ENCODE results near the gene ISM1.

Gene ISM1

DNA sequence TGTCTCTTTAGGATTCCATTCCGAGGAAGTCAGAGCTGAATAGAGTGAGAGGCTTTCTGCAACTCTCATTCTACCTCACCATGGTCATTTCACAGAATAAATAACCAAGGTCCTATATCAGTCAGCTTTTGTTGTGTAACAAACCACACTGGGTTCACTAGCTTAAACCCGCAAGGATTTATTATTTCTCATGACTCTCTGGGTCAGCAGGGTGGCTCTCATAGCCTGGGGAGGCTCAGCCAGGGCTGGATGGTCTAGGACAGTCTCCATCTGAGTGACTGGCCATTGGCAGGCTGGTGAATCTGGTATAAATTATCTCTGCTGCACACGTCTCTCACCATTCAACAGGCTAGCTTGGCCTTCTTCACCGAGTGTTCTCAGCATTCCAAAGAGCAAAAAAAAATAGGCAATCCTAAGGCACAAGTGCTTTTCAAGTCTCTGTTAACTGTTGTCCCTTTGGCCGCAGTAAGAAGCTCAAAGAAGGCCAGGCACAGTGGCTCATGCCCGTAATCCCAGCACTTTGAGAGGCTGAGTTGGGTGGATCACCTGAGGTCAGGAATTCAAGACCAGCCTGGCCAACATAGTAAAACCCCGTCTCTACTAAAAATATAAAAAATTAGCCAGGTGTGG lies 39.7 kb downstream of the ISM1 start:
- no peak for DNase-seq
- Histone ChIP-seq H3K4me3 (ENCODE audit: low read depth, low read length) (no peak overlapping the region), H3K36me3 (replicated peaks) (no peaks in the 10 kb centered on the region), H3K27me3 (replicated peaks) (no peaks in the 10 kb centered on the region), H3K27ac (no peak overlapping the region)
- TF ChIP-seq, protein P1, sequence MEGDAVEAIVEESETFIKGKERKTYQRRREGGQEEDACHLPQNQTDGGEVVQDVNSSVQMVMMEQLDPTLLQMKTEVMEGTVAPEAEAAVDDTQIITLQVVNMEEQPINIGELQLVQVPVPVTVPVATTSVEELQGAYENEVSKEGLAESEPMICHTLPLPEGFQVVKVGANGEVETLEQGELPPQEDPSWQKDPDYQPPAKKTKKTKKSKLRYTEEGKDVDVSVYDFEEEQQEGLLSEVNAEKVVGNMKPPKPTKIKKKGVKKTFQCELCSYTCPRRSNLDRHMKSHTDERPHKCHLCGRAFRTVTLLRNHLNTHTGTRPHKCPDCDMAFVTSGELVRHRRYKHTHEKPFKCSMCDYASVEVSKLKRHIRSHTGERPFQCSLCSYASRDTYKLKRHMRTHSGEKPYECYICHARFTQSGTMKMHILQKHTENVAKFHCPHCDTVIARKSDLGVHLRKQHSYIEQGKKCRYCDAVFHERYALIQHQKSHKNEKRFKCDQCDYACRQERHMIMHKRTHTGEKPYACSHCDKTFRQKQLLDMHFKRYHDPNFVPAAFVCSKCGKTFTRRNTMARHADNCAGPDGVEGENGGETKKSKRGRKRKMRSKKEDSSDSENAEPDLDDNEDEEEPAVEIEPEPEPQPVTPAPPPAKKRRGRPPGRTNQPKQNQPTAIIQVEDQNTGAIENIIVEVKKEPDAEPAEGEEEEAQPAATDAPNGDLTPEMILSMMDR (IDR thresholded peaks at IDR 0.05; ENCODE audit: low read depth, low read length, missing control alignments): no peak
- in situ Hi-C loops (cut with HindIII; ENCODE audit: low pct_ligation_motif_present, low sequenced_read_pairs): no loop called here

DNA sequence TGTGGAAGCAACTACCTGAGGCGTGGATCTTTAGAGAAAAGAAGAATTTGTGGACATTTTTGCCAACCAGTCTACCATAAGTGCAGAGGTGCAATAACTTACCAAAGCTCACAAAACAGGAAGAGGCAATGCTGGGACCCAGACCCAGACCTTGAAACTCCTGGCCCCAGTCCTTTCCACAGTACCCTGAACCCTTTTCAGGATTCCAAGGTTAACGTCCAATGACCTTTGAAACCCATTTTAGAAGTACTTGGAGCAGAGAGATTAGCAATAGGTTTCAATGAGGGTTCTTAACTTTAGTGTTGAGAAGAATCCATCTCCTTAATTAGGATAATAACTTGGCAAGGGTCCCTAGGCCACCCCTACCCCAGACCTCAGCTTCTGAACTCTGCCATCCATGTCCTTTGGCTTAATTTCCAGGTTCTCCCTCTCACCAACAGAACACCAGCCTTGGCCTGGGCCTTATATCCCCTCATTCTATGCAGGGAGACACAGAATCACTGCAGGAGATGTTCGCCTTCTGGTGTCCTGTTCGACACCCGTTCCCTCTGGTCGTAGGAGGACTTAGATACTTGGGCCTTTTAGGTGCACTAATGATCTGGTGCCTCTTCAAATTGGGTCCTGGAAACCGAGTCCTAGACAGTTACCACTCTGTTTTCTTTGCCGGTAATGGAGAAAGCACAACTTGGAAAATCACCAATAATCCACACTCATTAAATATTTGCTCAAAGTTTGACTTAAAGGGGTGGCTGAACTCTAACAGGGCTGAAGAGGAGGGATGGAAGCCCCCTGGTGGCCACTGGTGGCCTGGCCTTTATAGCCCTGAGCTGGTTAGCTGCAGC lies 40.6 kb downstream of the ISM1 start:
- Histone ChIP-seq H3K27ac (no peak overlapping the region), H3K36me3 (replicated peaks) (no peaks in the 10 kb centered on the region), H3K4me3 (ENCODE audit: low read depth, low read length) (no peak overlapping the region), H3K27me3 (replicated peaks) (no peaks in the 10 kb centered on the region)
- DNase-seq: peak; percentile 60
- TF ChIP-seq, protein P1 (IDR thresholded peaks at IDR 0.05; ENCODE audit: low read depth, low read length, missing control alignments): peak; percentile 95
- in situ Hi-C loops (cut with HindIII; ENCODE audit: low pct_ligation_motif_present, low sequenced_read_pairs): no loop called here

DNA sequence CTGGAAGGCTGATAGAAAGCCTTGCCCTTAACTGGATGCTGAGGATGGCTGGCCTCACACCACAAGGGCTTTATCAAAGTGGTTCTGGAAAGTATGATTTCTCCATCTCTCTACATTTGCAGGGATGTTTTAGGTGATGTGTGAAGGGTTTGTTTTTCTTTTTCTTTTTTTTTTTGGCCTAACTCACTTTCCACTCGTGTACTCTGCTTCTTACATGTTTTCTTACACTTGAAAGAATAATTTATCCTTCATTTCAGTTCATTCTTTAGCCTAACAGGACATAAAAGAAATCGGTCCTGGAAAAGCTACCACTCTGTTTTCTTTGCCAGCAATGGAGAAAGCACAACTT lies 41.2 kb downstream of the ISM1 start:
- in situ Hi-C loops (cut with HindIII; ENCODE audit: low pct_ligation_motif_present, low sequenced_read_pairs): no loop called here
- DNase-seq: no peak
- no peak overlapping the region for H3K27ac ChIP-seq

GRCh38 chr20:13262671-13263360 lies 41.7 kb downstream of the ISM1 start:
- Histone ChIP-seq H3K4me3 (ENCODE audit: low read depth, low read length) (no peak overlapping the region), H3K27me3 (replicated peaks) (no peaks in the 10 kb centered on the region), H3K27ac (no peak overlapping the region), H3K36me3 (replicated peaks) (no peaks in the 10 kb centered on the region)
- in situ Hi-C loops (cut with HindIII; ENCODE audit: low pct_ligation_motif_present, low sequenced_read_pairs): no loop called here
- TF ChIP-seq, protein P1 (IDR thresholded peaks at IDR 0.05; ENCODE audit: low read depth, low read length, missing control alignments): no peak
- DNase-seq: no peak

More for the DNA sequence above, 41.2 kb downstream of the ISM1 start:
- Histone ChIP-seq H3K4me3 (ENCODE audit: low read depth, low read length) (no peak overlapping the region), H3K27me3 (replicated peaks) (no peaks in the 10 kb centered on the region), H3K36me3 (replicated peaks) (no peaks in the 10 kb centered on the region)
- TF ChIP-seq, protein P1 (IDR thresholded peaks at IDR 0.05; ENCODE audit: low read depth, low read length, missing control alignments): no peak

DNA sequence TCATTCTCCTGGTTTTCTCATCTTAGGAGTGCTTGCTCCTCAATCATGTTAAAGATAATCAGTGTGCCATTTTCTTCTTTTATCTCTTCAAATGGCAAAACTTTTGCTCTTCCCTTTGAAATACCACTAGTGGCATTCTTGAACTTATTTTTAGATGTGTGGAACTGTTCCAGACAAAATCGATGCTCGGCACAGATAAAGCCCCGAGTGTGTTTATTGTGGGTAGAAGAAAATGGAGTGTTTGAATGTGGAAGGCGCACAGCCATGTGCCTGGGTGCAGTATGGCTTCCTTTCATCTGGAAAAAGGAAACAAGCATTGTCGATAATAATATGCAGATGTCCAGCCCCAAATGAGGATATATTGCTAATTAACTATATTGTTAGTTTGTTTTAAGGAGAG lies 42.4 kb downstream of the ISM1 start:
- in situ Hi-C loops (cut with HindIII; ENCODE audit: low pct_ligation_motif_present, low sequenced_read_pairs): no loop called here

More for the DNA sequence above, 42.4 kb downstream of the ISM1 start:
- DNase-seq: no peak
- Histone ChIP-seq H3K4me3 (ENCODE audit: low read depth, low read length) (no peak overlapping the region), H3K36me3 (replicated peaks) (no peaks in the 10 kb centered on the region), H3K27me3 (replicated peaks) (no peaks in the 10 kb centered on the region), H3K27ac (no peak overlapping the region)
- TF ChIP-seq, protein P1 (IDR thresholded peaks at IDR 0.05; ENCODE audit: low read depth, low read length, missing control alignments): no peak

Measured in brain microvascular endothelial cell (primary cell).